NOMO-1 (cell line): ENCODE measurements around the gene C2orf49.

Experiments
- DNase-seq, 2 experiments: peaks; one replicate each; lab custom pipeline; 2025; ENCODE audit not compliant: unreplicated experiment in 2 of 2; lab: John Stamatoyannopoulos, UW

The C2orf49 gene

DNA sequence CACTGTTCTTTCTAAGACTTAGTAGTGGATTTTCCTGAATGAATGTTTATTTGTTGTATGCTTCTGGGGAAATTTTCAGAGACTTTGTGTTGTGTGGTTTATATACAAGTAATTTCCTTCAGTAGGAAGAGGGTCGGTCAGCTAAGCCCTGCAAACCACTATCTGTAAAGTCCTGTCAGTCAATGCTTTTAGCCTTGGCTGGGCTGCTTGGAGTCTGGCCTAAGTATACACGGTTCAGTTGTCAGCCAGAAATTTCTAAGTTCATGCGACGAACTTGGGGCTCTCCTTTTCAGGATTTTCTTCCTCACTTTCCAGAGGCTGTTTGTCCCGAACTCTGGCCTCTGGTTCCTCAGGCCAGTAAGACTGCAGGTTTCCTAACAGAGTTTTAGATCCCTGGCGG is 21.3 kb downstream of the C2orf49 start:
- DNase-seq: no peak

DNA sequence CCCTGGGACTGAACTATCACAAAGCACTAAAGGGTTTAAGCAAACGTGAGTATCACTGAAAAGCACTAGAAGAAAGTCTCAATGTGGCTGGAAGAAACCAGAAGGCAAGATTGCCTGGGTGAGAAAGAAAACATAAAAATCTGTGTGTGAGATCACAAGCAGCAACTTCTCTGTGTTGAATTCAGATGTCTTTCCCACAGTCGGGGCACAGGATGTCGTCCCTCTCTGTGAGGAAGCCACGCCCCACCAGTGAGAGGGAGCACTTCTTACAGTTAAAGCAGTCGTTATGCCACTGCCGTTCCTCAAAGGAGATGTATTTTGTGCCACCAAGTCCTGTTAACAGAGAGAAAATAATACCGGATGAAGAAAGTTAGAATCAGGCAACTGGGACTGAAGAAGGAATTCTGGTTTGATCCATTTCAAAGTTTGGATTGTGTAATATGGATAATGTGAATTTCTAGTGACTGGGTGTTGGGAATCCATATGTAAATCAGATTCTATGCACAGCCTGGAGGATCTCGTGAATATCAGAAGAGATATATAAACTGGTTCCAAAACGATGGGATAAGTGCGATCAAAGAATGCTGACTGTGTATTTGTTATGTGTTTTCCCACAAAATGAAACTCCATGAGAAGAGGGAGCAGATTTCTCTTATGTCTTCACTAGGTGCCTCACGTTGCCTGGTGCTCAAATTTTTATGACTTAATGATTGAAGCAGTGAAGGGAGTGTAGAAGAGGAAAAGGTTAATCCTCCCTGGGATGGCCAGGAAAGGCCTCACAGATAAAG is 24.0 kb downstream of the C2orf49 start:
- no peak for DNase-seq

DNA sequence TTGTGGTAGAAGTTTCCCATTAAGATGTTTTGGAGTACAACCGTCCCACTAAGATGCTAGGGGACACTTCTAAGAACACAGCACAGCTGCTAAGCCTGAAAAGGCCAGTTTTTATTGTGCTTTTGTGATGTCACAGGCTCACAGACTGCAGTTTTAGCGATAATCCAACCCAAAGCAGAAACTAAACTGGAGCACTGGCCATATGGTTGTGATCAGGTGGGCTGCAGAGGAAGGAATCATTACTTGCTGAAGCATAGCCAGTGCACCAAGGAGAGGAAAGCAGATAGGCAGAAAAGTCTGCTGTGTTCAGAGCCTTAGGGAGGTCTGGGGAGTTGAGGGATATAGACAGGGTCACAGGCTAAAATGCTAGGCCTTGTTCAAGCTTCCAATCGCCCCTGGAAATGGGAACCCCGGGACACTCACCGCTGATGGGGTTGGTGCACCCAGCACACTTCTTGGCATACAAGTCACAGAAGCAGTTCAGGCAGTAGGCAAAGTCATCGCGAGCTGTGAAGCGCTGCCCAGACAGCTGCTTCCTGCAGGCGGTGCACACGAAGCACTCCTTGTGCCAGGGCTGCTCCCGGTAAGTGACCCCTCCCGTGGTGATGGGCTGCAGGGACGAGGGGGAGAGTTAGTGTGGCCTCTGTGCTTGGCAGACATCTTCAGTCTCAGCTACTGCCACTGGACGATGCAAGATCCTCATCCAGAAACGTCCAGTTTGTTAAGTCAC is 25.7 kb downstream of the C2orf49 start:
- no peak for DNase-seq

DNA sequence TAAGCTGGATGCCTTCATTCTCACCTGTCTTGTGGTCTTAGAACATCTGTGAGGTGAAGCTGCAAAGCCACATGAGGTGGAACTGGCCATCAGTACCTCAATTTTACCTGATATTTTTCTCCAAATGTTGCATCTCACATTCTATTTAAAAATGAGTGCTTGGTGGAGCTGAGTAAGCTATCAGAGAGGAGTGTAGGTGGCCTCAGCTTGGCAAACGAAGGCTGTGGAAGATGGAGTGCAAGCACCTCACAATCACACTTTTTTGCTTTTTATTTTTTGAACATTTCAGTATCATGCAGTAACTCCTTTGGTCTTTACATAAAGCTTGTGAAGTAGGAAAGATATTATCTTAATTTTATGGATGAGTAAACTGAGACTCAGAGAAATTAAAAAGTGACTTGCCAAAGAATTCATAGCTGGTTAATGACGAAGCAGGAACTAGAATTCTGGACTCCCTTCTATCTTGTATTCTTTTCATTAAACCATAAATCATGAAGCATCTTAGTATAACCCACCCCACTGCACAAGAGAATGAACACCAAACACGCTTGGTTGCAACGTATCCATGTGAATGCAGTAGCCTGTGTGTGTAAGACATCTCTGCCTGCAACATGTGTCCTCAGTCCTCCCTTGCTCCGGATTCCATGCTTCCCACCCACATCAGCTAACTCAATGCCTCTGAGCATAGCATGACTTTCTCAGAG is 27.2 kb downstream of the C2orf49 start:
- DNase-seq: no peak

DNA sequence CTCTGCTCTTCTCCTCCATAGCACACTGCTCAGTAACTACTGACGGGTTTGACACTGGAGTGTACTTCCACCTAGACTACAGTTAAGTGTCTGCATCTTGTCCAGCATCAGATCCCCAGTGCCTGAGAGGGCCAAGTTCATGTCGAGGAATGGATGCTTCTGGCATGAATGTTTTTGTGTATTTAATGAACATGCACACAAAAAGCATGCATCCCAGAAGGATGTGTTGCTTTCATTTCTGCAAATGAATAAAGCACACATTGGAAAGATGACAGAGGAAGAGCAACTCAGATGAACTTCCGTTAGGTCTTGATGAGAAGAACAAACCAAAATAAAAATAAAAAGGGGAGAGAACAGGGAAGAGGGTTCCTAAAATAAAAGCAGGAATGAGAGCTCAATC is 27.9 kb downstream of the C2orf49 start:
- no peak for DNase-seq

DNA sequence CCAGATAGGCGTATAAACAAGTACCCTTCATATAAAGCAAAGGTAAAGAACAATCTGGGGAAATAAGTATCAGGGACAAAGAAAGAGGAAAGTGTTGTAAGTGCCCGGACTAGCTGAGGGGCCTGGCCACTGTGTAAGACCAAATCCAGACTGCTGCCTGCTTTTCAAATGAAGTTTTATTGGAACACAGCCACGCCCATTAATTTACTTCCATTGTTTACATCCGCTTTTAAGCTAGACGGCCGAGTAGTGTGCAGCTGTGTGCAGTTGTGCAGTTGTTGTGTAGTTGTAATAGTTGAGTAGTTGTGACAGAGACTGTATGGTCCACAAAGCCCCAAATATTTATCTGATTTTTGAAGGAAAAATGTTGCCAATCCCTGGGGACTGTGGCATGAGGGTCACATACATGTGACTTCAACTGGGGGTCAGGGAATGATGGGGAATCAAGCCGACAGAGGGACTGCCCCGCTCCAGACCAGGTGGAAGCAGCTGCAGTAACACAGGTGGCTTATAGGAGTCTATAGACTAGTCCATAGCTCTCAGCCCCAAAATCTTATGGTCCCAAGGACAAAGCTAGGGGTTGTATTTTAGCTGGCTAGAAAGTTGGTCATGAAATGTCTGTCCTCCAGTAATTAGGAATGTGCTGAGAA is 31.5 kb downstream of the C2orf49 start:
- no peak for DNase-seq

DNA sequence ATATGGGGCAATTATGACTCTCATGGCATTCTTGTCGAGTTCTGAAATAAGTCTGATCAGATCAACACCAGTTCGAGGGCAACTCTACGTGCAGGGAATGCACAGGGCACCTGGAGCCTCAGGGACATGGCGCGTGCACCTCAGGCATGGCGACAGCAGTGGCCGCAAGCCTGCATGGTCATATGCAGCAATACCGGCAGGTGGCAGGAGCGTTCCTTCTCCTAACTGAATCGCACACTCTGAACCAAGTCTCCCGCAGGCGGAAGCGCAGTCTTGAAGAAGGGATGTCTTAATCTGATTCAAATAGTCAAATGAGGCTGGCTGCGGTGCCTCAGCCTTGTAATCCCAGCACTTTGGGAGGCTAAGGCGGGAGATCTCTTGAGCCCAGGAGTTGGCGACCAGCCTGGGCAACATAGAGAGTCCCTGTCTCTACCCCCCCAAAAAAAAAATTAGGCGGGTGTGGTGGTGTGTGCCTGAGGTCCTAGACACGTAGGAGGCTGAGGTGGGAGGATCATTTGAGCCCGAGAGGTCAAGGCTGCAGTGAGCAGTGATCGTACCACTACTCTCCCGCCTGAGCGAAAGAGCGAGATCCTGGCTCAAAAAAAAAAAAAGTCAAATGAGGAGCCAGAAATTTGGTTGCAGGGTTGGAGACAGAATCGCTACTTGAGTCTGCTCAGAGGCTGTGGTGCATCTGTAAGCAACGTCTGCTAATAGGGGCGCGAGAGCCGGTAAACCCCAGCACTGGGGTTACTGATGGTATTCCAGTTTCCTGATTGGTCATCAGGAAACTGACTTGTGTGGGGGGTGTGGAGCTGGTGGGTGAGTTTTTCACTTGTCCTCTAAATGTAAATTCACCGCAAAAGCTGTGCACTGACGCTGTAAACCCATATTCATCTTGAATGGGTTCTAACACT is 32.7 kb downstream of the C2orf49 start:
- DNase-seq: peak; percentile 73 to 86

DNA sequence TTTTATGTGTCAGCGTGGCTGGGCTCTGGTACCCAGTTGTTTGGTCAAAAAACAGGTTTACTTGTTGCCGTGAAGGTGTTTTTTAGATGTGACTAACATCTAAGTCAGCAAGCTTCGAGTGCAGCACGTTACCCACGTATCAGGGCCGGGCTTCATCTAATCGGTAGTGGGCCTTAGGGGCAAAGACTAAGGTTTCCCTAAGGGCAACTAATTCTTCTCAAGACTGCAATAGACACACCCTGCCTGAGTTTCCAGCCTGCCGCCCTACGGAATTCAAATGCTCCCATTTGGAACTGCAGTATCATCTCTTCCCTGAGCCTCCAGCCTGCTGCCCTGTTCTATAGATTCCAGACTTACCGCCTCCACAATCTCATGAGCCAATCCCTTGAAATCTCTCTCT is 33.8 kb downstream of the C2orf49 start:
- no peak for DNase-seq

DNA sequence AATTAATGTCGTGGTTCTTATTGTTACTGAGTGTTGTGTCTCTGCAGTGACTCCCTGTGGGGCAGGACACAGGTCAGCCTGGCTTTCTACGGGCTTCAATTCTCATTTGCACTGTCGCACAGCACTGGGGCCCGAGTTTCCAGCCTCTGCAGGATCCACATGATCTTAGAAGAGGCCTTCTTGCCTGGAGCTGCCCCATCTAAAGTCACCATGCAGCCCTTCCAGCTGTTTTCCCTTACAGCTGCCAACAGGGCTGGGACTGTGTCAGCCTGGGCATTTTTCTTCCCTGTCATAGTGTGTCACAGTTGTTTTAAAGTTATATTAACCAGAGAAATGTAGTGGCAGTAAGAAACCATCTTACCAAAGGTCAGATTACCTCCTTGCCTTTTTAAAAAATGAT is 34.5 kb downstream of the C2orf49 start:
- no peak for DNase-seq

DNA sequence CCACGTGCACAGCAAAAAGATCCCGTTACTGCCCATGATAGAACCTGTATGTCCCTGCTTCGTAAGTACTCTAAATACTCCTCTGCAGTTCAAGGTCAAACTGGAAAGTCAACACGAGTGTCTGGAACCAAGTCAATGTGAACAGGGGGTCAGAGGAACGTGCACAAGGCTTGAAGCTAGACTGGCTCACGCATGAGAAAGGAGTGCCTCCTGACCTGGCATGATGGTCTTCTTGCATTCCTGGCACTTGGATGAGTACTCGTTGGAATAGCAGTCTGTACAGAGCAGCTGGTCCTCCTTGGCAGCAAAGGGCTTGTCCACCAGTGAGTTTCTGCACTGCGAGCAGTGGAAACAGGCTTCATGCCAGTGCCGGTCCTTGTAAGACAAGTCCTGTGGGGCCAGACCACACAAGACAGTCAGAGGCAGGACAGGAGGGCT is 36.0 kb downstream of the C2orf49 start:
- no peak for DNase-seq

DNA sequence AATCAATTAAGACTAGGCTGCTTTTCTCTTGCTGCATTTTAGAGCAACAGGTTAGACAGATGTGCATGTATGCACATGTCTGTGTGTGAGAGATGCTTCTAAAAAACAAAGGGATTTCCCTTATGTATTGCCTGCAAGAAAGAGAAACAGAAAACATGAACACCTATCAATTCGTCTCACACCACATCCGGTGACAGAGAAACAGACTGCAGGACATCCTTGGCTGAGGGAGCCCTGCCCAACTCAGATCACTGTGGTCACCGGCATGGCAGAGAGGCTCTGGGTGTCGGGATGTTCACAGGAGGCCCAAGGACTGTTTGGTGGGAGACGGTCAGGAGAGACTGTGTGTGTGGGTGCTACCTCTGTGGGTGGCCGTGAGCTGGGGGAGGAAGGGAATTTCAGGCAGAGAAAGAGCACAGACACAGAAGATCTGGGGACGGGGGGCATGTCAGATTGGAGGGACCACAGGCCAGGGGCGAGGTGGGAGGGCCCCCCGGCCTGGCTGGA is 36.6 kb downstream of the C2orf49 start:
- no peak for DNase-seq

DNA sequence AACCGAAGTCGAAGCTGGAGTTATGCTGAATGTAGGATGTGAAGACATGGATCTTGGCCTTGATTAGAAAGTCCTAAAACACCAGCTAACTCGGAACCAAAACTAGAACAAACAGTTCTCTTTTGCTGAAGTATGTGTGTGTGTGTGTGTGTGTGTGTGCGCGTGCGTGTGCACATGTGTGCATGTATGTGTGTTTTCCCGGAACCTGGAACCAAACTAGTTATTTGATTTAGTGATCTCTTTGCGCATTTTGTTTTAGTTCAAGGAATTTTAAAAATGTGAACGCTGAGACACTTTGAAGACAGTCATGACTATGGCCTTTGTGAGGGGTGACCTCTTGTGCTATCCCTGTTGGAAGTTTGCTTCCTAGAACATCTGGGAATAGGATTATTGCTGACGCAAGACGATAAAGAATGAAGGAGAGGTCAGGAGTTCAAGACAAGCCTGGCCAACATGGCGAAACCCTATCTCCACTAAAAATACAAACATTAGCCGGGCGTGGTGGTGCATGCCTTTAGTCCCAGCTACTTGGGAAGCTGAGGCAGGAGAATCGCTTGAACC is 37.7 kb downstream of the C2orf49 start:
- DNase-seq: no peak

DNA sequence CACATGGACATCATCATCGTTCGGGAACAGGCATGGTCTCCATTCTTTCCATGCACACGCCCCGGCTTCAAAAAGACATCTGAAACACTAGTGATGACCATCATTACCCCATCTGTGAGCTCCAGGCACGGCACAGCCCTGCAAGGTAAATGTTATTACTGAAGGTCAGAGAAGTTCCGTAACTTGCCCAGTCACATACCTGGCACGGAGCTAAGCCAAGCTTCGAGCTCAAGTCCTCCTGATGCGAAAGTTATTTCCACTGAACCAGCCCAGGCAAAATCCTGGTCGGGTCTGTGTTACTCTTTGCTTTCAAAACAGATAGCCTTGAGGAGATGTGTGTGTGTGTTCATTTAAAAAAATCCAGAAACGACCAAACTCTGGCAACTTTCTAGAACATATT is 38.7 kb downstream of the C2orf49 start:
- DNase-seq: no peak

DNA sequence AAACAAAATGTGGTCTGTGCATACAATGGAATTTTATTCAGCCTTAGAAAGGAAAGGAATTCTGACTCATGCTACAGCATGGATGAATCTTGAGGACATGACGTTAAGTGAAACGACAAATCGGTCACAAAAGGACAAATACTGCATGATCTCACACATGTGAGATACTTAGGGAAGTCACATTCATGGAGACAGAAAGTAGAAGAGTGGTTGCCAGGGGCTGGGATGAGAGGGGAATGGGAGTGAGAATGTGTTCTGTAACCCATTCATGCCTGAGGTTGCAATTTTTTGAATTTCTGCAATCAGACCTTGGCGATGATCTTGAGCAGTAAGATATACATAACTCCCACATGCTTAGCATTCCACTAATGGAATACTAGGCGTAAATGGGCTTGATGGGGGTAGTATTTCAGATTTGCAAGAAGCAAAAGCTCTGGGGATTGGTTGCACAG is 39.5 kb downstream of the C2orf49 start:
- DNase-seq: no peak

DNA sequence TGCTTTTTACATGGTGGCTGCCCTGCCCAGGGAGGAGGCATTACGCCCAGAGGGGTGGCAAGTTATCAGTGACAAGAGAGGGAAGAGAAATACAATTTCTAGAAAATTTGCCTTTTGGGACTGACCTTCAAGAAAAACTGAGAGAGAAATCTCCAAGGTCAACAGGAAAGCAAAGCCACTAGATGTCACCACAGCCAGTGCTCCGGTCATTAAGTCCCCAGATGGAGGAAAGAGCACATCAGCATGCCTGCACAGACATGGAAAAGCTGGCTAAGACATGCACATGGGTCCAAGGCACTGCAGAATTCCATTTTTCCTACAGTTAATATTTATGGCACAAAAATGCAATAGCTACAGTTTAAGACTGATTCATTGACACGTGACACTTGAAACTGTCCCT is 40.5 kb downstream of the C2orf49 start:
- no peak for DNase-seq

DNA sequence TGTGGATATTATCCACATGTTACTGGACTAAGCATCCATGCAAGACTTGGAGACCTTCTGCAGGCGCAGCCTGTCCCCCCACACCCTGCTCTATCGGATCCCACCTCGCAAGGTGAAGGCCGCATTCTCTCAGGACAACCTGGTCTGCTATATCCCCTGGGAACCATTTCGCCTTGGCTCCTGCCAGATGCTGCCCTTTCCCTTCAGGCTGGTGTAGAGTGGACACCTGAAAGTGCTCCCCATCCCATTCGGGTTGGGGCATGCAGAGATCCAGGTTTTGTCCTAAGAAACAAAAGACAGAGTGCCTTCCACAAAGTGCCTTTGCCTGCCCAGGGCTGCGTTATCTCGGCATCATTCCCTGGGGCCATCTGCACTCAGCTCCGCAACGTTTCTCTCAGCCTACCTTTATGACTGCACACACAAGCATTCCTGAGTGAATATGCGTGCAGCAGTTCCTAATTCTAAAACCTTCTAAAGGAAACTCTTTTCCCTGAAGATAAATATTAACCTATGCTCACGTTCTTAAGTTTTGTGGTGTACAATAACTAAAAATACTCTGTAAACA is 41.0 kb downstream of the C2orf49 start:
- no peak for DNase-seq

DNA sequence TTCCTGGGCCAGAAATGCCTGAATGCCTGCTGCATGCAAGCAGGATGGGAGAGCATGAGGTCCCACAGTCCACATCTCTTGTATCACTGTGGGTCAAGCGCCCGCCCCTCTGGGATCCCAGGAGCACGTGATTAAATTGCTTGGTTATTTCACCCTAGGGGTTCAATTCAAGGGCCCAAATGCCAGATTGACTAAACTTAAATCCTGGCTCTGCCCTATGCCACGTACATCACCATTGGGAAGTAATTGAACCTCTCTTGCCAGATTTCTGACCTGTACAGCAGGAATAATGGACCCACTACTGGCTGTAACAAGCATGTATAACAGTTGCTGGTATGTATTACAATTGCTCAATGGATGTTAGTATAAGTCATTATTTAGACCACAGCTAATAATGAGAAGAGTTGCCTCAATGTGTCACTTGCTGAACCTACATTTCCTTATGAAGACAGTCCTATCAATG is 41.6 kb downstream of the C2orf49 start:
- DNase-seq: no peak

DNA sequence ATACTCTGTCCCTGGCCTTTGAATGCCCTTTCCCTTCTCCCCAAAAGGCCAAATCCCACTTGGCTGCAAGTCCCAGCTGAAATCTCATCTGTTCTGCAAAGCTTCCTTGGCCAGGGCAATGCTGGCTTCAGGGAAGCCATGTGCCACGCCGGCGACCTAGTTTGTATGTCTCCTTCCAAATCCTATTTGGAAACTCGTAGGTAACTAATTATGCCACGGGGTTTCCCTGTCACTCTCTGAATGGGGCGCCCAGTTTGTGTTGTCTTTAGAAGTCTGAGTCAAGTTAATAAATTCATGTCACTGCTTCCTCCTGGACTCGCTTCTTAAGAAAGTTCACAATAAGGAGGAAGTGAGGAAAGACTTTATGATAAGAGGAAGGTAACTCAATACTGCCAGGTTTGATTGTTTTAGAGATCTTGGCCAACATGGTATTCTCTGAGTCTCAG is 42.4 kb downstream of the C2orf49 start:
- peak; percentile 47 to 94 for DNase-seq
